Mesenteric fat pad (tissue), 1 donor: Measurements from ENCODE around the gene MDFI. TPM values are rescaled to one million over a fixed set of nuclear protein-coding genes. Genes with fewer than 3 reads are reported as not detected.

Experiments used
- DNase-seq: peaks from one replicate; pipeline ENCODE4 v3.0.0-alpha.2; 2020; ENCODE audit warnings: low spot score
- total RNA-seq: library from RNA; stranded (reverse); fragmentation: NEBNext Ultra II Directional; extraction: Animal tissue kit (Norgen Biotek cat#: 25700); gene quantifications from one replicate; pipeline ENCODE4 v1.2.1, GENCODE V29; 2021
- donor health status: DM: yes; HTN: yes; CAD: no.

MDFI gene
- total RNA-seq, 1 donor from 2014 or later = 21.7 TPM

DNA sequence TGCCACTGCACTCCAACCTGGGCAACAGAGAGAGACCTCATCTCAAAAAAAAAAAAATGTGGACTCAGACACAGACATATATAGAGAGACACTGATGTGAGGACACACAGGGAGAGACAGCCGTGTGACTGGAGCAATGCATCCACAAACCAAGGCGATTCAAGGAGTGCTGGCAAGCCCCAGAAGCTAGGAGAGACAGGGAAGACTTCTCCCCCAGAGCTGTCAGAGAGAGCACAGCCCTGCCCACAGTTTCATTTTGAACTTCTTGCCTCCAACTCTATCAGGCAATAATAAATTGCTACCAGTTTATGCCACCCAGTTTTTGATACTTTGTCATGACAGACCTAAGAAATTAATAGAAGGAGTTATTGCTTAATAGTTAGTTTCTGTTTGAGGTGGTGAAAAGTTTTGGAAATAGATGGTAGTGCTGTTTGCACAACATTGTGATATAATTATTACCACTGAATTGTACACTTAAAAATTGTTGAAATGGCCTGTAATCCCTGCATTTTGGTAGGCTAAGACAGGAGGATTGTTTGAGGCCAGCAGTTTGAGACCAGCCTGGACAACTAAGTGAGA, 5.1 kb upstream of the MDFI start:
- DNase-seq = no peak

DNA sequence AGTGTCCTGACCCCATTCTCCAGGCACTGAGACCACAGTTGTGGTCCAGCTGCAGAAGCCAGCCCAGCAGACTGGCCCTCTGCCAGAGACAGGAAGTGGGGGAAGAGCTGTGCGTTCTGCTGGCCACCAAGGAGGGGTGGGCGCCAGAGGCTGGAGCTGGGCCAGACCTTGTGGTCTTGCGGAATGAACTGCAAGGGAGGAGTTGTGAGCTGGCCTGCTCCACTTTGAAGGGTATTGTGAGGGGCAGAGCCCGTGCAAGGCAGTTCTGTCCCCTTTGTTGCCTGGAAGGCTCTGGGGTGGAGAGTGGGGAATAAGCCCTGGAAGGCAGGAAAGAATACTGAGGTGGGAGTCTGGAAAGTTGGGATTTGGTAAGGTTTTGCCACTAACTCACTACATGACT, 3.6 kb upstream of the MDFI start:
- DNase-seq = no peak

GRCh38 chr6:41635365-41635764, 2.9 kb upstream of the MDFI start:
- no peak for DNase-seq

- no peak for DNase-seq
Observed at GRCh38 chr6:41636833-41637193, 1.5 kb upstream of the MDFI start.

DNA sequence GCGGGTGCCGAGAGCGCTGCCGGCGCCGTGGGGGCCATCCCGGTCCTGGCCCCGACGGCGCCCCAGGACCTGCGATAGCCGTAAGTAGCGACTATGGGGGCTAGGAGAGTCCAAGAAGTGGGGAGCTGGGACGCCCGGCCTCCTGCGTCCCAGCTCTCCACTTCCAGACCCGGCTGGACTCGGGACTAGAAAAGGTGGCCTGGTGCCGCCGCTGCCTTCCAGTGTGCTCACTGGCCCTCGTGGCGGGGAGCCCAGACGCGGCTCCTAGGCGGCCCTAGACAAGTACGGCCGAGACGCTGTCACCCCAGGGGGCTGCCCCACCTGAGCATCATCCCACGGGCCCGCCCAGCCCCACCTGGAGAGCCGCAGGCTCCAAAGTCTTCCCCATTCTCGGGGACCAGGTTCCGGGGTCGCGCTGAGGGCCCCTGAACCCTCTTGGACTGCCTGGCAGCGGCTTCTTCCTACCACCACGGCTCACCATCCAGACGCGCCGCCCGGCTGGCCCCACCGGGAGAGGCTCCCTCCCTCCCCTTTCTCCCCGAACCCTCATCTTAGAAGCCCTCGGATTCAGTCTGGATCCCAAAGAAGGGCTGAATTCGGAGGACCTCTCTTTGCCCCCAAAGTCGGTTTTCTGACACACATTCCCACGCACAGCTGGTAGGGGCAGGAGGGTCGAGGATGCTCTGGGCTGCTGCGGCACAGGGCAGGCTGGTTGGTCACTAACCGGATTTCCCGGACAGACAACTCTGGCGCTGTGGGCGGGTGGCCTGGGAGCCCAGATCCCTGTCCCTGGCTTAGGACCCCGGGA, 870 bp upstream of the MDFI start:
- no peak for DNase-seq

GRCh38 chr6:41638935-41639808, 904 bp downstream of the MDFI start:
- DNase-seq = no peak

- no peak for DNase-seq
Observed at GRCh38 chr6:41639809-41640371, 1.6 kb downstream of the MDFI start.

GRCh38 chr6:41640426-41640825, 2.2 kb downstream of the MDFI start:
- no peak for DNase-seq

GRCh38 chr6:41641352-41641925, 3.2 kb downstream of the MDFI start:
- no peak for DNase-seq

DNA sequence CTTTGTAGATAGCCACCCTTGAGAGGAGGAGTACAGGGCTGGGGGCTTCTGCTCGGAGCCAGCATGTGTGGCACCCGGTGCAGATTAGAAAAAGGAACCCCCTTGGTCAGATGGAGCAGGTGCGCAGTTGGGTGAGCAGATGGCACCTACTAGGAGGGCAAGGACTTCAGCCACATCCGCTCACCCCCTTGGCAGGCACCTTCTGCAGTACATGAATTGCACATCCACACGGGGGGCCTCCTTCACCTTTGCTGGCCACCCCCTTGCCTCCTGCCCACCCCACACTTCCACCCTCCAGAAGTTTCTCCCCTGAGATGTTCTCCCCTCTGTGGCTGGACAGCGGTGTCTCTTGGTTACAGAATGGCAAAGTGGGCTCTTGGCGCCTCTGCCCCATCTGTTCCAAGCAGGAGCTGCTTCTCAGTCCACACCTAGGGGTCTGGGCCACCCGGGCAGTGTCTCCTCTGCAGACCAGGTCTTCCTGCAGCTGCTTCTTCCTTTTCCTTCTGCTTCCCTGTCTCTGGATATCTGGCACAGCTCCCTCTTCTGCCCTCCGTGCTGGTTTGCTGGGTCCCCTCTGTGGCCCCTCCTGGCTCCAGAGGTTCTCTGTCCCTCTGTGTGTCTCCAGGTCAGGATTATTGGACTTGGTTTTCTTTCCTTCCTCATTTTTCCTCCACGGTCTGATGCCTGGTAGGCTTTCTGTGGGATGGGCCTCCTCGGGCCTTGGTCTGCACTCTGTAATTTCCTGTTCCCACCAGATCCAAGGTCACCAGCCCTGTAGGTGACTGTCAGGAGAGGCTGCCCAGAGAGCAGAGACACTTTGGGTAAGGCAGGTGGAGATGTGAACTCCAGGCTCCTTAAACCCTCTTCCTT, 4.1 kb downstream of the MDFI start:
- no peak for DNase-seq

- peak; percentile 75 for DNase-seq
Observed at GRCh38 chr6:41642960-41643898, 5.0 kb downstream of the MDFI start.

DNA sequence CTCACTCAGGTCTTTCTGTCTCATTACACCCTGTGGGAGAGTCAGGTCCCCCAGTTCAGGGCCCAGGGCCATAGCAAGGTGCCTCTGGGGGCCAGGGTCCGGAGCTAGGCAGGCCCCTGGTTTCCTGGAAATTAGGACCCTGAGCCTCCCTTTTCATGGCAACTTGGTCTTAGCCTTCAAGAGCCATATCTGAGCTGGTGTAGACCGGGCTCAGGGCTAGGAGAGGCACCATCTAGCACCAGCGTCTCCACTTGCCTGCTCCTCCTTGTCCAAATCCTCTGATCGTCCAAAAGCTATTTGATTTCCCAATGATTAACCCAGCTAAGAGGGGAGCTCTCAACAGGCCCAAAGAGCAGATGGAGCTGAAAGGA, 5.6 kb downstream of the MDFI start:
- DNase-seq = peak; percentile 55

DNA sequence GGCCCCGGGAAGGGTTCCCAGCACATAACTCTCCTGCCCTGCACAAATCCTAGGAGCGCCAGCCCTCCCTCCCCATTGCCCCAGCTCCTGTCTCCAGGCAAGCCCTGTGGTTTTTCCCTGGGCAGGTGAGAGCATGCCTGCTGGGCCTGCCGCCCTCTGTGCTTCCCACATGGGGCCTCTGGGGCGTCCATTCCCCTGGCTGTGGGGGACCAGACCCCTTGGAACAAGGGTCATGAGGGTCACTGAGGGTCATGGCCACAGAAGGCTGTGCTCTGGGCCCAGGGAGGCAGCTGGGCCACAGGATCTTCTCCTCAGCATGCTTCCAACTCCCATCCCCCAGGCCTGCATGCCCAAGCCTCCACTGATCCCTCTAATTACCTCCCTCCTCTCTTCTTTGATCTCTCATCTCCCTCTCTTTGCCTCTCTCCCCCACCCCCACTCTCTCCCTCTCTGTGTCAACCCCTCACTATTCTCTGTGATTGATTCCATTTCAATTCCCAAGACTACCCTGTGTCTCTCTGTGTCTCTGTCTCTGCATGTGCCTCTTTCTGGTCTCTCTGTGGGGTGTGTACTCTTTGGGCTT, 6.1 kb downstream of the MDFI start:
- DNase-seq = peak; percentile 86

DNA sequence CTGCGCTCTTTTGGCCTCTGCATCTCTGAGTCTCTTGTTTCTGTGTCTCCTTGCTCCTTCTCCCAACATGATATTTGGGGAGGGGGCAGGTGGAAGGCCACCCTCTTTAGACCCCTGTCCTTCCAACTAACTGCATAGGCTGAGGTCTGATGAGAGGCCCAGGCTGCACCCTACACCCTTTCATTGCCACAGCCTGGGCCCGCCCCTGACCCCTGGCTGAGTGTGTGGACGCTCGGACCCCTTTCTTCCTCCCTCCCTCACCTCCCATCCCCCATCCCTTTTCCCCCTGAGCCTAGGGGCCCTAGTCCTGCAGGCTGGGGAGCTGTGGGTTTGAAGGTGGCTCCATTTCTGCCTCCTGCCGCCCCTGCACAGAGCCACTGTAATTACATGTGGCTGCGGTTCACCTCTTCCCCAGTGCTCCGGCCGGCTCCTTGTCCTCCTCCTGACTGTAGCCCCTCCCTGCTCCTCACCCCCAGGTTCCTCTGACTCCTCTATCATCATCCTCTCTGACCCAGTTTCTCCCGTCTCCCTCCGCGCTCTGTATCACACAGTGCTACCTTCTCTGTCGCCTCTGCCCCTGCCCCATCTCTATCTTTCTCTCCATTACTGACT, 6.8 kb downstream of the MDFI start:
- peak; percentile 68 for DNase-seq

DNA sequence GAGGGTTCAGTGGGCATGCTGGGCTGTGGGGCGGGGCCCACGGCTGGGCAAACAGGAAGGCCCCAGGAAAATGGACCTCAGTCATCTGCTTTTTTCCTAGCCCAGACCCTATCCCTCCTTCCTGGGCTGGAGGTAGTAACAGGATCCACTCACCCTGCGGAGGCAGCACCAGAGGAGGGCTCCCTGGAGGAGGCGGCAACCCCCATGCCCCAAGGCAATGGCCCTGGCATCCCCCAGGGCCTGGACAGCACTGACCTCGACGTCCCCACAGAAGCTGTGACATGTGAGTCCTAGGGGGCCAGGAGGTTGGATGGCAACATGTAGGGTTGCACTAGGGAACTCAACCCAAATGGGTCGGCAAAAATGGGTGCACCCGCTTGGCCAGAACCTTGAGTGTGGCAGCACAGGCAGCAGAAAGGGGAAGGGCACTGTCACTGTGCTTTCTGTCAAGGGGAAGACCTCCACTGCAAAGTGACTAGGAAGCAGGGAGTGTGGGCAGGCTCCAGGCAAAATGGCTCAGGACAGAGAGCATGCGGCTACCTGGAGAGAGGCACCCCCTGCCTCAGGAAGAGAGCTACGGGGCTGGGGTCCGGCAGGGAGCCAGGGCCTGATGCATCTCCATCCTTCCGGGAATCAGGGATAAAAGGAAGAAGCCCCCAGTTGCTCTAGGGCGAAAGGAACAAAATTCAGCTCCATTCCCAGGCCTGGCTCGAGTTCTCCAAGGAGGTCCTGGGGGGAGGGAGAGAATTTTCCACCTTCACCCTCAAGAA, 7.9 kb downstream of the MDFI start:
- DNase-seq = peak; percentile 65

- DNase-seq = peak; percentile 86
Observed at GRCh38 chr6:41647061-41647511, 8.8 kb downstream of the MDFI start.

- DNase-seq = peak; percentile 53
Observed at GRCh38 chr6:41648070-41648585, 9.9 kb downstream of the MDFI start.
